ENCODE data around the gene CNBP. TPM values are rescaled to one million over a fixed set of nuclear protein-coding genes. Genes with fewer than 3 reads are reported as not detected.

The CNBP gene
- 268 and 278 TPM in 2 replicates for polyA plus RNA-seq (2011; rRNA removed)
- polyA minus RNA-seq (2011; rRNA and poly(A)+ RNA removed), result 77.7 and 100 TPM in 2 replicates

- DNase-seq (ENCODE audit: low read depth), result peak; percentile 59
- peak within 1 kb of the TSS; percentile 89 for H3K4me3 ChIP-seq (ENCODE audit: low read depth, low read length)
- CTCF ChIA-PET, result interaction anchor here (0.6 to 2.8 kb wide), 2 partner anchors 62 to 212 kb away, joined by 3 to 16 read pairs; no protein-coding TSS in a partner anchor
- peaks cover 1% of the 10 kb centered on the region; the same call in 1 of the 2 replicates for H3K36me3 ChIP-seq (ENCODE audit: control insufficient read depth, insufficient read depth, low read length)
- no peaks in the 10 kb centered on the region for H3K27me3 ChIP-seq (ENCODE audit: control insufficient read depth, insufficient read depth, low read length)
- TF ChIP-seq CTCF (IDR thresholded peaks at IDR 0.05; ENCODE audit: insufficient read depth, low read depth, low read length), result no peak
- POLR2A ChIA-PET, result interaction anchor here (0.6 to 1.0 kb wide), 2 partner anchors 12 to 60 kb away, joined by 3 to 4 read pairs; no protein-coding TSS in a partner anchor
Measured at GRCh38 chr3:129183569-129184395, at the start of gene CNBP. TSS of gene CNBP (minus strand) at chr3:129183896. CDS start at chr3:129171757, 12,139 bp downstream.

DNA sequence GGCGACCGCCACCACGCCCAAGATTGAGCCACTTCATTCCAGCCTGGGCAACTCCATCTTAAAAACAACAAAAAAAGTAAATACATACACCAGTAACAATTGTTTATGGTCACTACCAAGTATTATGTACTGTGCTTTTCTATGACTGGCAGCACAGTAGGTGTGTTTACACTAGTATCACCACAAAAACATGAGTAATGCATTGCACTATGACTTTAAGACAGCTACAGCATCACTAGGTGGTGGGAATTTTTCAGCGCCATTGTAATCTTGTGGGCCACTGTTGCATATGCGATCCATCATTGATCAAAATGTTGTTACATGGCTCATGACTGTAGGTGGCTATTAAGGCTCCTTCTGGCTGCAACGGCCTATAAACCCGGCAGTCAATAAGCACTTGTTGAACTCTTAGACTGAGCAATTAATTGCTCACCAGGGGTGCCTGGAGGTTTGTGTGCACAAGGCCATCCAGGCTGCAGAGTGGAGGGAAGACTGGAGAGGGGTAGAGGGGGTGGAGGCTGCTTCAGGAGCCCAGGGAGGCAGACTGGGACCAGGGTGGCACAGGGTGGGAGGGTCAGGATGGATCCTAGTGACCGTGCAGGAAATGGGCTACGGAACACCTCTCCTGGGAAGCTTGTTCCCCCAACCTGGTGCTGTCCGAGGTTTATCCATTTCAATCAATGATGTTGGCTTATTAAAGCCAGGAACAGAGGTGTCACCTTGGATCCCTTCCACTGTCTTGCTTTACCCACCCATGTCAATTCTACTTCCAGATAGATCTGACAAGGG, 47.8 kb upstream of the CNBP start:
- H3K27me3 ChIP-seq (ENCODE audit: control insufficient read depth, insufficient read depth, low read length), result no peaks in the 10 kb centered on the region
- no peak for DNase-seq (ENCODE audit: low read depth)
- no peaks in the 10 kb centered on the region for H3K36me3 ChIP-seq (ENCODE audit: control insufficient read depth, insufficient read depth, low read length)
- TF ChIP-seq CTCF (IDR thresholded peaks at IDR 0.05; ENCODE audit: insufficient read depth, low read depth, low read length), result no peak
- ChIA-PET CTCF (interaction anchor here (0.6 to 2.6 kb wide), 4 partner anchors 14 to 178 kb away, joined by 3 to 8 read pairs (median 6); no protein-coding TSS in a partner anchor), POLR2A (interaction anchor here (1.0 kb wide), 1 partner anchor 18 kb away, joined by 3 read pairs; the partner anchor contains the start of gene COPG1)
- no peak overlapping the region for H3K4me3 ChIP-seq (ENCODE audit: low read depth, low read length)

DNA sequence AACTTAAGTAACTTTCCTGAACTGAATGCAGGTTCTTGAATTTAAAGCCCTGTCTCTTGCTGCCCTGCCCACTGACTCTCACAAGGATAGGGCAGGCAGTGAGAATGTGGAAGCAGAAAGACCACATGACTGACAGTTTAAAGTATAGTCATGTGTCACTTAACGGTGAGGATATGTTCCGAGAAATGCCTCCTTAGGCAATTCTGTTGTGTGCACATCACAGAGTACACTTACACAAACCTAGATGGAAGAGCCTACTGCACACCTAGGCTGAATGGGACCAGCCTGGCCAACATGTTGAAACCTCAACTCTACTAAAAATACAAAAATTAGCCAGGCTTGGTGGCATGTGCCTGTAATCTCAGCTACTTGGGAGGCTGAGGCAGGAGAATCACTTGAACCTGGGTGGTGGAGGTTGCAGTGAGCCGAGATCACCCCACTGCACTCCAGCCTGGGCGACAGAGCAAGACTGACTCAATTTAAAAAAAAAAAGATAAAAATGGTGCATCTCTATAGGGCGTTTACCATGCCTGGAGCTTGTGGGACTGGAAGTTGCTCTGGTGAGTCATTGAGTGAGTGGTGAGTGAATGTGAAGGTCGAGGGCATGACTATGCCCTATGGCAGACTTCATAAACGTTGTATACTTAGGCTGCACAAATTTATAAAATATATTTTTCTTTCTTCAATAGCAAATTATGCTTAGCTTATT, 46.8 kb upstream of the CNBP start:
- no peak for TF ChIP-seq CTCF (IDR thresholded peaks at IDR 0.05; ENCODE audit: insufficient read depth, low read depth, low read length)
- no peak overlapping the region for H3K4me3 ChIP-seq (ENCODE audit: low read depth, low read length)
- no peak for DNase-seq (ENCODE audit: low read depth)
- ChIA-PET POLR2A (interaction anchor here (1.0 kb wide), 1 partner anchor 19 kb away, joined by 3 read pairs; the partner anchor contains the start of gene COPG1), CTCF (interaction anchor here (1.2 to 2.6 kb wide), 3 partner anchors 15 to 177 kb away, joined by 3 to 8 read pairs (median 7); no protein-coding TSS in a partner anchor)
- H3K27me3 ChIP-seq (ENCODE audit: control insufficient read depth, insufficient read depth, low read length), result no peaks in the 10 kb centered on the region
- H3K36me3 ChIP-seq (ENCODE audit: control insufficient read depth, insufficient read depth, low read length), result no peaks in the 10 kb centered on the region

- 0 out of 2 replicates have a peak, but pooled peaks have one; percentile 22 for TF ChIP-seq CTCF (IDR thresholded peaks at IDR 0.05; ENCODE audit: insufficient read depth, low read depth, low read length)
- ChIA-PET POLR2A (no interaction called here), CTCF (interaction anchor here (0.8 to 2.1 kb wide), 2 partner anchors 14 to 17 kb away, joined by 5 to 8 read pairs; no protein-coding TSS in a partner anchor)
- H3K4me3 ChIP-seq (ENCODE audit: low read depth, low read length), result no peak overlapping the region
- no peaks in the 10 kb centered on the region for H3K36me3 ChIP-seq (ENCODE audit: control insufficient read depth, insufficient read depth, low read length)
- no peaks in the 10 kb centered on the region for H3K27me3 ChIP-seq (ENCODE audit: control insufficient read depth, insufficient read depth, low read length)
- peak; percentile 53 for DNase-seq (ENCODE audit: low read depth)
Measured at GRCh38 chr3:129228891-129229585, 45.3 kb upstream of the CNBP start.

Data from BJ (cell line).